Ecto neural progenitor cell (in vitro differentiated cells): ENCODE measurements around the gene CHRNB4.
A peak's percentile ranks its signal among the peaks of the same experiment; 100 is the strongest.
"Not testable (repeated sequence)": the region's sequence is repeated elsewhere in the genome, so short reads cannot be mapped to it uniquely, and the experiment has no call there.

Experiments
- DNase-seq: peaks from one replicate; pipeline ENCODE4 v3.0.0-alpha.2; 2018; ENCODE audit warnings: low spot score

Gene CHRNB4

GRCh38 chr15:78616506-78616905 is 24.5 kb downstream of the CHRNB4 start:
- no peak for DNase-seq

- DNase-seq = peak; percentile 26
These were observed 25.8 kb downstream of the CHRNB4 start for GRCh38 chr15:78615151-78615589.

- no peak for DNase-seq
These were observed 27.0 kb downstream of the CHRNB4 start for GRCh38 chr15:78614021-78614420.

- DNase-seq = not testable (repeated sequence)
These were observed 31.5 kb downstream of the CHRNB4 start for GRCh38 chr15:78609551-78609950.

GRCh38 chr15:78605680-78606079 is 35.3 kb downstream of the CHRNB4 start:
- no peak for DNase-seq

GRCh38 chr15:78605201-78605600 is 35.8 kb downstream of the CHRNB4 start:
- DNase-seq = no peak

- no peak for DNase-seq
These were observed 36.6 kb downstream of the CHRNB4 start for GRCh38 chr15:78604420-78604819.

GRCh38 chr15:78603467-78603866 is 37.5 kb downstream of the CHRNB4 start:
- no peak for DNase-seq

GRCh38 chr15:78599189-78599588 is 41.8 kb downstream of the CHRNB4 start:
- DNase-seq = no peak

GRCh38 chr15:78598348-78598747 is 42.7 kb downstream of the CHRNB4 start:
- no peak for DNase-seq

GRCh38 chr15:78597583-78597982 is 43.4 kb downstream of the CHRNB4 start:
- DNase-seq = no peak

- no peak for DNase-seq
These were observed 66.1 kb downstream of the CHRNB4 start for GRCh38 chr15:78574944-78575343.
